Endodermal cell (in vitro differentiated cells): Measurements from ENCODE around the gene PCSK2. TPM values are rescaled to one million over a fixed set of nuclear protein-coding genes. Genes with fewer than 3 reads are reported as not detected.

Source experiments
- DNase-seq: peaks from one replicate; pipeline ENCODE4 v3.0.0-alpha.2; 2017
- H3K27ac ChIP-seq: 2 replicates; pipeline ENCODE4 v1.5.1; 2013; ENCODE audit warnings: mild to moderate bottlenecking, low read depth, low read length, moderate library complexity
- H3K27me3 ChIP-seq: 2 replicates; pipeline ENCODE4 v1.6.1; 2013; ENCODE audit warnings: mild to moderate bottlenecking, low read length, moderate library complexity; ENCODE audit not compliant: insufficient read depth, control insufficient read depth, poor library complexity, severe bottlenecking
- H3K36me3 ChIP-seq: 2 replicates; pipeline ENCODE4 v1.7.0; 2013; ENCODE audit warnings: mild to moderate bottlenecking, low read length, moderate library complexity; ENCODE audit not compliant: control insufficient read depth, insufficient read depth
- H3K4me1 ChIP-seq: one replicate; pipeline ENCODE4 v1.7.0; 2013; ENCODE audit warnings: low read length; ENCODE audit not compliant: control insufficient read depth, insufficient read depth
- H3K4me3 ChIP-seq: 2 replicates; pipeline ENCODE4 v1.5.1; 2013; ENCODE audit warnings: mild to moderate bottlenecking, low read length, moderate library complexity
- H3K9ac ChIP-seq: 2 replicates; pipeline ENCODE4 v1.6.1; 2013; ENCODE audit warnings: mild to moderate bottlenecking, low read length, moderate library complexity; ENCODE audit not compliant: poor library complexity, severe bottlenecking; ENCODE audit errors: extremely low read depth
- H3K9me3 ChIP-seq: 2 replicates; pipeline ENCODE4 v1.6.1; 2013; ENCODE audit warnings: mild to moderate bottlenecking, low read length, moderate library complexity; ENCODE audit not compliant: control insufficient read depth
- H3K27ac Mint-ChIP-seq: 2 replicates; pipeline ENCODE4 v1.8.0; 2020; ENCODE audit warnings: mixed read lengths
- H3K27me3 Mint-ChIP-seq: 2 replicates; pipeline ENCODE4 v1.8.0; 2021; ENCODE audit warnings: mild to moderate bottlenecking, mixed read lengths; ENCODE audit not compliant: insufficient read depth
- H3K36me3 Mint-ChIP-seq: 2 replicates; pipeline ENCODE4 v1.8.0; 2020; ENCODE audit warnings: low read depth, mixed read lengths
- H3K4me1 Mint-ChIP-seq: 2 replicates; pipeline ENCODE4 v1.8.0; 2020; ENCODE audit warnings: mixed read lengths
- H3K4me3 Mint-ChIP-seq: 2 replicates; pipeline ENCODE4 v1.8.0; 2020; ENCODE audit warnings: mild to moderate bottlenecking, moderate library complexity, mixed read lengths
- H3K9me3 Mint-ChIP-seq: 2 replicates; pipeline ENCODE4 v1.8.0; 2020; ENCODE audit warnings: mild to moderate bottlenecking, mixed read lengths
- WGBS, 2 experiments: methylation state at CpG; one replicate each; pipeline versions ENCODE4 v1.1.5 to v1.1.7; 2013; ENCODE audit warnings: missing lambda C conversion rate in 2 of 2, mixed read lengths in 1 of 2; ENCODE audit not compliant: insufficient coverage in 1 of 2, insufficient read length in 1 of 2; 5-methylcytosine and 5-hydroxymethylcytosine counted together
- total RNA-seq, 2 donors: library from RNA; stranded (reverse); fragmentation: NEBNext Ultra II Directional in 1 of 2; extraction: Animal tissue kit (Norgen Biotek cat#: 25700) in 1 of 2; gene quantifications; 2 replicates in 1 of 2; 3 replicates in 1 of 2; pipeline ENCODE4 v1.2.1, GENCODE V29; 2021
- TF ChIP-seq, protein P1 (sequence below): fragments of 200-600 bp; sonication (generic); conservative IDR thresholded peaks from 2 replicates; pipeline ENCODE4 v1.5.0; 2021; ENCODE audit warnings: antibody characterized with exemption, mild to moderate bottlenecking

PCSK2 gene
- total RNA-seq, 2 donors from 2014 or later: 3.0 to 4.8 TPM

DNA sequence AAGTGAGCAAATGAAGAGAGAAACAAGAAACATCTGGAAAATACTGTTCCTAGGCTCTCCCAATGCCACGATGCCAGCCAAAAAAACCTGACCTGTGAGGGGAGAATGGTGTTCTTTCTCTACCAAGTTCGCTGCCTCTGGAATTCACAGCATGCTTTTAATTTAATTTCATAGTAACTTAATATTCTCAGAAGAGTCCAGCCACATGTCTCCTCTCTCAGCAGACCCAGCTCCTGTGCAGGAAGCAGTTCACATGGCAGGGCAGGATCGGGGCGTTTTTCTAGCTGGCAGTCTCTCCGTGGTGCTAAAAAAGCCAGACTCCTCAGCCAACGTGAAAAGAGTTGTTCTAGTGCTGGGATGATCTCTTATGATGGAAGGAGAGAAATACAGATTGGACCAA is 246.8 kb downstream of the PCSK2 start:
- no peaks in the 10 kb centered on the region for H3K27me3 ChIP-seq
- H3K4me3 ChIP-seq: no peak overlapping the region
- no peaks in the 10 kb centered on the region for H3K4me1 Mint-ChIP-seq
- no peaks in the 10 kb centered on the region for H3K9me3 ChIP-seq
- H3K4me3 Mint-ChIP-seq: no peak overlapping the region
- H3K27me3 Mint-ChIP-seq: no peaks in the 10 kb centered on the region
- H3K27ac ChIP-seq: no peak overlapping the region
- WGBS, 2 experiments: 95 to 100% methylated on average over 4 to 6 of the region's 6 CpGs
- H3K4me1 ChIP-seq: no peaks in the 10 kb centered on the region
- H3K27ac Mint-ChIP-seq: no peak overlapping the region
- no peaks in the 10 kb centered on the region for H3K9me3 Mint-ChIP-seq
- no peak for DNase-seq
- H3K9ac ChIP-seq: no peak overlapping the region
- H3K36me3 ChIP-seq: no peaks in the 10 kb centered on the region
- no peaks in the 10 kb centered on the region for H3K36me3 Mint-ChIP-seq
- TF ChIP-seq, protein P1, sequence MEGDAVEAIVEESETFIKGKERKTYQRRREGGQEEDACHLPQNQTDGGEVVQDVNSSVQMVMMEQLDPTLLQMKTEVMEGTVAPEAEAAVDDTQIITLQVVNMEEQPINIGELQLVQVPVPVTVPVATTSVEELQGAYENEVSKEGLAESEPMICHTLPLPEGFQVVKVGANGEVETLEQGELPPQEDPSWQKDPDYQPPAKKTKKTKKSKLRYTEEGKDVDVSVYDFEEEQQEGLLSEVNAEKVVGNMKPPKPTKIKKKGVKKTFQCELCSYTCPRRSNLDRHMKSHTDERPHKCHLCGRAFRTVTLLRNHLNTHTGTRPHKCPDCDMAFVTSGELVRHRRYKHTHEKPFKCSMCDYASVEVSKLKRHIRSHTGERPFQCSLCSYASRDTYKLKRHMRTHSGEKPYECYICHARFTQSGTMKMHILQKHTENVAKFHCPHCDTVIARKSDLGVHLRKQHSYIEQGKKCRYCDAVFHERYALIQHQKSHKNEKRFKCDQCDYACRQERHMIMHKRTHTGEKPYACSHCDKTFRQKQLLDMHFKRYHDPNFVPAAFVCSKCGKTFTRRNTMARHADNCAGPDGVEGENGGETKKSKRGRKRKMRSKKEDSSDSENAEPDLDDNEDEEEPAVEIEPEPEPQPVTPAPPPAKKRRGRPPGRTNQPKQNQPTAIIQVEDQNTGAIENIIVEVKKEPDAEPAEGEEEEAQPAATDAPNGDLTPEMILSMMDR: no peak

DNA sequence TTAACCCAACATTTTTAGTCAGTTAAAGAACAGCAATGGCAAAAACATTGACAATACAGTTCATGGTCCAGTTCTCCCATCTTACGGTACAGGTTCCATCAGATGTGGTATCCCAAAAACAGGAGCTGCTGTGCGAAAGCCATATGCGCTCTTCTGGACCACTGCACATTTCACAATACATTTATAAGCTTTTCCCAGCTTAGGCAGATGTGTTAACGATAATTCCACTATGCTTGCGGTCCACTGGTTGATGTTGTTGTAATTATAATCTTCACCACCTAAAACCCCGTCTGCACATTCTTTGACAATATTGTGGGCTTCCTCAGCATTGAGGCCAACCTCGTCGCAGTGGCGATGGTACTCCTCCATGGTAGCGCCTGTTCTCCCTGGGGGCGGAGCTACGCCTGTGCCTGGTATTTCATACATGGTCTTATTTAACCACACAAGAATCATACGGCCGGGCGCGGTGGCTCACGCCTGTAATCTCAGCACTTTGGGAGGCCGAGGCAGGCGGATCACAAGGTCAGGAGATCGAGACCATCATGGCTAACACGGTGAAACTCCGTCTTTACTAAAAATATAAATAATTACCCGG is 252.3 kb downstream of the PCSK2 start:
- 80 to 94% methylated on average over 13 to 23 of the region's 23 CpGs for WGBS, 2 experiments
- TF ChIP-seq, protein P1: no peak
- H3K27ac ChIP-seq: no peak overlapping the region

DNA sequence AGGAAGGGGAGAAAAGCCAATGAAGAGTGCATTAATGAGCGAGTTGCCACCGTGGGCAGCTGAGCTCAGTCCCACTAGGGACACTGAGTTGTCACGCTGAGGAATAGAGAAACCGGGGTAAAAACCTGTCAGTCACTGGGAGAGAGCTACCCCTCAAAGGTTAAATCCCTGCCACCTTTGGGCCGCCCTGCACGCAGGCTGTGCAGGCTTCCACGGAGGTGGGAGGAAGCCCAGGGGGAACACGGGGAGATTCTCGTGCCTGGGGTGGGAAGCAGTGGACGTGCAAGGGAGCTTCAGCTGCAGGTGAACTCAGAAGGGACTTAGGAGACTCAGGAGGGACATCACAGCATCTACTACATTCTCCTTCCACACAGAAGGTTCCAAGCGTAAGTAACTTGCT is 253.9 kb downstream of the PCSK2 start:
- Mint-ChIP-seq H3K27ac (no peak overlapping the region), H3K9me3 (no peaks in the 10 kb centered on the region), H3K4me1 (no peaks in the 10 kb centered on the region), H3K36me3 (no peaks in the 10 kb centered on the region), H3K4me3 (no peak overlapping the region), H3K27me3 (peaks cover 4% of the 10 kb centered on the region)
- WGBS, 2 experiments: 88 to 91% methylated on average over 6 to 11 of the region's 11 CpGs
- no peaks in the 10 kb centered on the region for H3K27me3 ChIP-seq
- no peaks in the 10 kb centered on the region for H3K36me3 ChIP-seq
- TF ChIP-seq, protein P1: no peak
- DNase-seq: no peak
- no peak overlapping the region for H3K9ac ChIP-seq
- H3K9me3 ChIP-seq: no peaks in the 10 kb centered on the region
- no peak overlapping the region for H3K4me3 ChIP-seq
- no peak overlapping the region for H3K27ac ChIP-seq
- no peaks in the 10 kb centered on the region for H3K4me1 ChIP-seq

More for the DNA sequence above, 252.3 kb downstream of the PCSK2 start:
- Histone ChIP-seq H3K4me1 (no peaks in the 10 kb centered on the region), H3K4me3 (no peak overlapping the region), H3K36me3 (no peaks in the 10 kb centered on the region), H3K9me3 (no peaks in the 10 kb centered on the region), H3K27me3 (no peaks in the 10 kb centered on the region), H3K9ac (no peak overlapping the region)
- Mint-ChIP-seq H3K4me3 (no peak overlapping the region), H3K9me3 (no peaks in the 10 kb centered on the region), H3K36me3 (no peaks in the 10 kb centered on the region), H3K27ac (no peak overlapping the region), H3K4me1 (no peaks in the 10 kb centered on the region), H3K27me3 (peaks cover 4% of the 10 kb centered on the region)
- no peak for DNase-seq
